GM19035 (cell line): ENCODE measurements around the gene TAB3.

Experiments used
- ATAC-seq: cut with Tn5 transposase; IDR thresholded peaks from one replicate; pipeline ENCODE4 v1.9.1; 2021; ENCODE audit not compliant: unreplicated experiment

The TAB3 gene, protein sequence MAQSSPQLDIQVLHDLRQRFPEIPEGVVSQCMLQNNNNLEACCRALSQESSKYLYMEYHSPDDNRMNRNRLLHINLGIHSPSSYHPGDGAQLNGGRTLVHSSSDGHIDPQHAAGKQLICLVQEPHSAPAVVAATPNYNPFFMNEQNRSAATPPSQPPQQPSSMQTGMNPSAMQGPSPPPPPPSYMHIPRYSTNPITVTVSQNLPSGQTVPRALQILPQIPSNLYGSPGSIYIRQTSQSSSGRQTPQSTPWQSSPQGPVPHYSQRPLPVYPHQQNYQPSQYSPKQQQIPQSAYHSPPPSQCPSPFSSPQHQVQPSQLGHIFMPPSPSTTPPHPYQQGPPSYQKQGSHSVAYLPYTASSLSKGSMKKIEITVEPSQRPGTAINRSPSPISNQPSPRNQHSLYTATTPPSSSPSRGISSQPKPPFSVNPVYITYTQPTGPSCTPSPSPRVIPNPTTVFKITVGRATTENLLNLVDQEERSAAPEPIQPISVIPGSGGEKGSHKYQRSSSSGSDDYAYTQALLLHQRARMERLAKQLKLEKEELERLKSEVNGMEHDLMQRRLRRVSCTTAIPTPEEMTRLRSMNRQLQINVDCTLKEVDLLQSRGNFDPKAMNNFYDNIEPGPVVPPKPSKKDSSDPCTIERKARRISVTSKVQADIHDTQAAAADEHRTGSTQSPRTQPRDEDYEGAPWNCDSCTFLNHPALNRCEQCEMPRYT

DNA sequence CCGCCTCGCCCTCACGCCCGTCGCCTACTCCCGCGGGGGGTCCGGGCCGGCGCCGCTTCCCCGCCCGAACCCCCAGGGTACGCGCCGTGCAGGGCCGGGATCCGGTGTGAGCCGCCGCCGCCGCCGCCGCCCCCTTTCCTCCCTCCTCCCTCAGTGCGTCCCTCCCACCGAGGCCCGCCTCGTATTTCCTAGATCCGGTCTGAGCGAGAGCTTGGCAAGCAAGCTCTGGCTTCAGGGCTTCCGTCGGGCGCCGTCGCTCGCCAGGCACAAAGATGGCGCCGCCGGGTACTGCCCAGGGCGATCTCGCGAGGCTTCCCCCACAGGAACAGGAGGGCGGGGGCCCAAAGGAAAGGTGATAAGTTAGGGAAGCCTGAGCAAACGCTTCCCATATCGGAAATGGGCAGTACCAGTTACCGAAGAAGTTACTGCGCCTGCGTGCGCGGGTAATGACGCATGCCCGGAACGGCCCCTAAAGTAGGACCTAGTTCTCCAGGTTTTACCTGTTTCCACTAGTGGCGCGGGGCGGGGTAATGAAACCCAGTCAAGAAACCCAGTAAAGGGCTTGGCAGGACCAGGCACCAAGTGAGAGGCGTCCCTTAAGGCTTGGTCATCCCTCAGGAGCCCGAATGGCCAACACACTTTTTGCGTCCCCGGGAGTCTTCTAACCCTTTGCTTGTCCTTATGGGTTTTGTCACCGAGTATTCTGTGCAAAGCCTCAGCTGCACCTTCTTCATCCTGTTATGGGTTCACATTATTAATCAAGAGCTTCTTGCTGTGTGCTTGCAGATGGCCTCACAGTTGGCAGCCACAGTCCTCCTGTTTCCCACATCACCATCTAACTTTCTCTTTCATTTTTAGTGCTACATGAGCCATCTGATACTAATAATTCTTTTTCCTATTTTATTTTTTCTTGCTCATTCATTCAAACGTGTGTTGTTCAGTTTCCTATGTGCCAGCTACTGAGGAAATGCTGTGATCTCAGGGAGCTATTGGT, at the start of gene TAB3:
TSS of gene TAB3 (minus strand) at position 108 of the 994 bp plus-strand sequence. CDS start 29,666 bp downstream, outside the sequence.
- ATAC-seq: peak; percentile 92

DNA sequence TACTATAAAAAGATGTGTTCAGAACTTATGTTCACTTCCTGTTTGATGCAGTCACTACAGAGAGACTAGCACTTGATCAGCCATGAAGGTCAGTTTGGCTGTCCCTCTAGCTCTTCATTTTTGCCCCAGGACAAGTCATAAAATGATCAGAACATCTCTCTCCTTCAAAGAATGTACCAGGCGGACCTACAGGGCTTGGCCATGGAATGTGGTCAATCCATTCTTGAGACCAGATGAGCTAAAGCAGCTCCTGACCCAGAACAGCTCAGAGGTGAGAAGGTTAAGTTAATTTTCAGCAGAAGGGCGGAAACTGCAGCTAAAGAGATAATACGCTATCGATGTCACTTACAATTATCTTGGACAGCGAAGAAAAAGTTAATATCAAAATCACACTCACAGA, 49.2 kb upstream of the TAB3 start:
- ATAC-seq: no peak

DNA sequence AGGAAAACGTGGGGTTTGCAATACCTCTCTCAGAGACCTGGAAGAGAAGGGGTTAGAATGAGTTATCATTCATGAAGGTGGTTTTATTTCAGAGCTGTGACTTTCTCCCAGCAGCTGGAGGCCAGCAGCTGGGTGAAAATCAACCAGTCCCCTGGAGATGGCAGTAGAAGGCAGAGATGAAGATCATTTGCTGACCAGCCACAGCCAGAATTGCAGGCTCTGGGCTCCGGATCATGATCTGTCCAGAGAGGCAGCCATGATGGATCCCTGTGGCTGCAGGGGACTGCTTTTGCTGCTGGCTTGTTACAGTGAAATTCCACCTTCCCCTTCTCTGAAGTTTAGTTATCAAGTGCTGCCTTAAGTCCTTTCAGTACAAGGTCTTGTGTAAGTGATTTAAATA, 46.9 kb upstream of the TAB3 start:
- ATAC-seq: no peak

DNA sequence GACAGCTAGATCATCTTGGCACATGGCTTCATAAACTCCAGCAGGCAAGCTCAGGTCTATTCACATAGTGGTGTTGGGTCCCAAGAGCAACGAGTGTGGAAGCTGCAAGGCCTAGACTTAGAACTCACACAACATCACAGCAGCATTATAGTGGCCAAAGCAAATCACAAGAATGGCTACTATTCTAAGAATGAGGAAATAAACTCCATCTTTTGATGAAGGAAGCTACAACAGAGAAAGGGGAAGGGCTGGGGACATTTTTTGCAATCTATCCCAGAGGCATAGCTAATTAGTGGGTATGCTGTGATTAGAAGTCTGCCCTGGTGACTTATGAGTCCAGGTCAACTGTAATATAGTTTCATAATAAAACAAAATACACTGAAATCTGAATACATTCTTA, 42.9 kb upstream of the TAB3 start:
- ATAC-seq: no peak

DNA sequence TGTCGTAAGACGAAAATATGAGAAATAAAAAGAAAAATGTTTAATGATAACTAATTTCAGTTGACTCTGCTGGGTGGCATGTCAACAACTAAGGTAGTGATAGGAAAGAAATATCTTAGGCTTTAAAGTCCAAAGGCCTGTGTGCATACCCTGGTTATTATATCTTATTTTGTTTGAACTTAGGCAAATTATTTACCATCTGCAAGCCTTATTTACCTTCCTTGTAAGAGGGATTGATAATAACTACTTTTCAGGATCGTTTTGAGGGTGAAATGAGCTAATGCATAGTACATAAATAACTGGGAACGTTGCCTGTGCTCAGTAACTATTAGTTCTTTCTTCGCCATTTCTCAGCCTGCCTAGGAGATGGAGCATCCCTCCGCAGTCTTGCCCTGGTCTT, 41.6 kb upstream of the TAB3 start:
- ATAC-seq: no peak

DNA sequence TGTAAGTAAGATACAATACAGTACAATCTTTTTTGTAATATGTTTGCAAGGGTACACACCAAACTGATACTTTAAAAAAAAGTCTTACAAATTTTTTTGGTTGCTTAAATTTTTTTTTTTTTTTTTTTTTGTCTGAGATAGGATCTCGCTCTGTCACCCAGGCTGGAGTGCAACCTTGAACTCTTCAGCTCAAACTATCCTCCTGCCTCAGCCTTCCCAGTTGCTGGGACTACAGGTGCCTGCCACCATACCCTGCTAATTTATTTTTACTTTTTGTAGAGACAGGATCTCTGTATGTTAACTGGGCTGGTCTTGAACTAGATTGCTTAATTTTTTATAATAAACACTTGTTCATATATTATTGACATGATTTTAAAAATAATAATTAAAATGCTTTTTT, 41.1 kb upstream of the TAB3 start:
- no peak for ATAC-seq

DNA sequence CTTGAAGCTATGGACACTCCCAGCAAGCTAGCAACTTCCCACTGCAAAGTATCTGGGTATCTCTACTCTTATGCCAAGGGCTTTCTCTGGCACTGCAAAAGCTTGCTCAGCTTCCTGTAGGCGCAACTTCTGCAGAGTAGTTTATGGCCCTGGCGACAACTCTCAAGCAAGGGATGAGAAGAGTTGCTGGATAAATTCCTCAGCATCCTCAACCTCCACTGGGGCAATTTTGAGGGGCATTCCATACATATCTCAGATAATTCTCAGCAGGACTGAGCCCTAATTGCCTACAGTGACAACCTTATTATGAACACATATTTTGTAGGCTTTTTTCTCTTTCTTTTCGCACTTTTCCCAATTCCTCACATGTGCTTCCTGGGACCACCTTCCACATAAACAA, 31.2 kb upstream of the TAB3 start:
- no peak for ATAC-seq

DNA sequence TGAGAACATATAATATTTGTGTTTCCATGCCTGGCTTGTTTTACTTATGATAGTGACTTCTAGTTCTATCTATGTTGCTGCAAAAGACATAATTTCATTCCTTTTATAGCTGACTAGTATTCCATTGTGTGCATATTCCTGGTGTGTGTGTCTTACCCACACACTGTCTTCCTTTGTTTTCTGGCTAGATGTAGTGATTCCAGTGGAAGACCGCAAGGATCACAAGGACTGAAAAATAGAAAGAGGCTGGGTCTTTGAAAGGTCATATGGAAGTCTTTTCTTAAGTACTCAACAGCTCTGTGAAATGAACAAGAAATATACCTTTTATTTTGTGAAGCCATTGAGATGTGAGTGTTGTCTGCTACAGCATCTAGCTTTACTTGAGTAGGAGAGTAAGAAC, 29.4 kb upstream of the TAB3 start:
- no peak for ATAC-seq

DNA sequence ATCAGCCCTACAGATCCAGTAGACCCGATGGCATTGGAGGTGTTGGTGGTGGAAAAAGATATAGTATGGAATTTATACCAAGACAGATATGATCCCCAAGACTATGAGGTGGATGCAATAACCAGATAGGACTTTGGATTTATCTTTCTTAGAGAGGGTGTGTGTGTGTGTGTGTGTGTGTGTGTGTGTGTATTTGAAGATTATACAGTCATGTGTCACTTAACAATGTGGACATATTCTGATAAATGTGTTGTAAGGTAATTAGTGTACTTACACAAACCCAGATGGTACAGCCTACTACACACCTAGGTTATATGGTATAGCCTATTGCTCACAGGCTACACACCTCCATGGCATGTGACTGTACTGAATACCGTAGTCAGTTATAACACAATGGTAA, 24.4 kb upstream of the TAB3 start:
- ATAC-seq: no peak

DNA sequence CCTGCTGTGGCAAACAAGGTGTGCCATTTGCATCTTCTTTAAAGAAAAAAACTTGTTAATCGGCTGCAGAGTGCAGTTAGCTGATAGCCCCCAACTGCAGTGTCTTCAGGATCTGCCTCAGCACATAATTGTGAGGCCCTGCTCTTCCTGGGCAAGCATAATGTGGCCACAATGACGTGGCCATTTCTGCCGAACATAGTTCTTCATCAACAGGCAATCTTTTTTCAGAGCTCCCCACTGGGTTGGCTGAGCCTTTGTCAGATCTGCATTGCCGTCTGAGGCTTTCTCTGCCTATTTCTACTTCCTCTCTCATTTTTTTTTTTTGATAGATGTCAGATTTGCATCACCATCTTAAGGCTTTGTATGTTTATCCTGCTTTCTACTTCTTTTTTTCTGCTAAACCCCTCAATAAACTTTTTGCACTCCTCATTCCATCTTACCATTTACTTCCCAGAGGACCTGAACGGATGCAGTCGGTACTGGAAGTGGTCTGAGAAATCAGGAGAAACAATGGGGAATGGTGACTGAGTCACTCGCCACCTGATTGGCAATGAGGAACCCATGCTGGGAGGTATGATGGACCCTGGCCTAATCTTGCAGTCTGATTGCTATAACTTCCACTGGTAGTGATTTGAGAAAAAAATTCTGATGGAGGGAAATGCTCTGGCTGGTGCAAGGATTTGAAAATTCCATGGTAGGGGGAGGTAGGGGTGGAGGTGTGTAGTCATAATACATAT, 21.2 kb upstream of the TAB3 start:
- no peak for ATAC-seq

DNA sequence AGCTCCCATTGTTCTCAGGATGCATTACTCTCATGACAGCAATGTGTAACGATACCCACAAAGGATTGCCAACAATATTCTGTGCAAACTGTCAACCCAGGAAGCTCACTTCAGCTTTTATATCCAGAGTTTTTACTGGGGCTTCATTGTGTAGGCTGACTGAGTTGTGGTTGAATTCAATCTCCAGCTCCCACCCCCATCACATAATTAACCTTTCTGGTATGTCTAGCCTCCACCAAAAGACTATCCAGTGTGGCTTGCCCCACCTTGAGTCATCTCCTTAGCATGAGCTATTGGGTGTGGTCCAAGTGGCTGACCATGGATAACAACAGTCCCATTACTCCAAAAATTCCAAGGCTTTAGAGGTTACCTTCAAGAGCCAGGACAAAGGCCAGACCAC, 17.7 kb upstream of the TAB3 start:
- no peak for ATAC-seq

DNA sequence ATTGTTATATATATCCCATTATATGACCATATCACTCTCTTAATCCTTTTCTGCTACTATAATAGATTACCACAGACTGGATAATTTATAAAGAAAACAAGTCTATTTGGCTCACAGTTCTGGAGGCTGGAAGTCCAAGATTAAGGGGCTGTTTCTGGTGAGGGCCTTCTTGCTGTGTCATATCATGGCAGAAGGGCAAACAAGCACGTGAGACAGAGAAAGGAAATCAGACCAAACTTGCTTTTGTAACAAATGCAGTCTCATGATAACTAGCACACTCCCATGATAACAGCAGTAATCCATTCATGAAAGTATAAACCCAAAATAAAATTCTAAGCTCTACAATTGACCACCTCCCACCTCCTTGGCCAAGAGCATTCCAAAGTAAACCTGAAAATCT, 16.3 kb upstream of the TAB3 start:
- ATAC-seq: no peak

DNA sequence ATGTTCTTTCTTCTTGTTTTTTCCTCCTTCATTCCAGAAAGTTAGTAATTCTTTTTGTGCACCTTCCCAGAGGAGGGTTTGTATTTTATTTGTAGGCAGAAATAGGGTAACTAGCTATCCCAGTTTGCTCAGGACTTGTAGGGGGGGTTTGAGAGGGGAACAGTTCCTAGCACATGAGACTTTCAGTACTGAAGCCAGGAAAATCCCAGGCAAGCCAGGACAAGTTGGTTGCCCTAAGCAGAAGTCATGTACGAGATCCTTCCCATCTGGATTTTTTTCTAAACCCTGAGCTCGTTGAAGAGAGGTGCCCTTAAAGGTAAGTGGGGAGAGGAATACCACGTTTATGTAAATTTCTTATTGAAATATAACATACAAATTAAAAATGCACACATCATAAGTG, 15.6 kb upstream of the TAB3 start:
- no peak for ATAC-seq

DNA sequence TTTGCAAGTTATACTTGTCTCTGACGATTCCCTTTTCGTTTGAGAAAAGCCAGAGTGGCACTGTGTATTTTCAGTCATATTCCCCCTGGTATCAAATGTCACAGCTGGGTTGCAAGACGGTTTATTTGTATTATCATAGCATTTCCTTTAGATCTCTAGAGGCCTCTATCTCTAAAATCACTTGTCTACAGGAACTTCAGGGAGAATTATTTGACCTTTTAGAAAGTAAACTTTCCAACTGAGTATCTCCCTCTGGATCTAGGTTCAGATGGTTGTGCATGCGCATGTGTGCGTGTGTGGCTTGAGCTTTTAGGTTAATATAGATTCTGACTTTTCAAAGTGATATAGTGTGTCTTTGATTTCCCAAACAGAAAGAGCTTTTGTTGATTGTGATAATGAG, 15.1 kb upstream of the TAB3 start:
- no peak for ATAC-seq

DNA sequence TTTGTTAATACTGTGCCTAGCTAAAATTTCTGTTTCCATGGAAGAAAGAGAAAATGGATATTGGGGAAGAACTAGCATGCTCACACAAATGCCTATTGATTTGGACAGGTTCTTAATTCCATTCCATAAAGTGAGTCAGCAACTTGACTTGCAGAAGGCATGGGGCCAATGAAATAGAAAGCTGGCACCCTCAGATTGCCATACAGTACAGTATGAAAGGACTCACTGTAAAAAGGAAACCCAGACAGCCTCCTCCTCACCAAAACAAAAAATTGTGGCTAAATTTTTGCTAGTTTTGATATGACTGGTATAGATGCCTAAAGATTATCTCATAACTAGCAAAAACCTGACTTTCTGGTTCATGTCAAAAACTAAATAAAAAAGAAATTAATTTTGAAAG, 11.2 kb upstream of the TAB3 start:
- no peak for ATAC-seq

DNA sequence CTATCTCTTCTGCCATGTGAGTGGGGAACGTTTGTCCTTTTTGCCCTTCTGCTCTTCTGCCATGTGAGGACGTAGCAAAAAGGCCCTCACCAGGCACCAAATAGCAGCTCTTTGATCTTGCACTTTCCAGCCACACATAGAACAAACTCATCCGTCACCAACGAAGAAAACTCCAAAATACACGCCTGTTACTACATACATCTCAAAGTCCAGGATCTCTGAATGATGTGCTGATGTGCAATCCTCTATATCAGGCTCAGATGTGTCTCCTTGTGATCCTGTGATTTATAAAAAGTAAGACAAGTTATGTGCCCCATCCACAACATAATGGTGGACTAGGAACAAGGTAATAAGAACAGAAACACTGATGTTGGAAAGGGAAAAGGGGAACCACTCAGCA, 9.8 kb upstream of the TAB3 start:
- ATAC-seq: no peak

DNA sequence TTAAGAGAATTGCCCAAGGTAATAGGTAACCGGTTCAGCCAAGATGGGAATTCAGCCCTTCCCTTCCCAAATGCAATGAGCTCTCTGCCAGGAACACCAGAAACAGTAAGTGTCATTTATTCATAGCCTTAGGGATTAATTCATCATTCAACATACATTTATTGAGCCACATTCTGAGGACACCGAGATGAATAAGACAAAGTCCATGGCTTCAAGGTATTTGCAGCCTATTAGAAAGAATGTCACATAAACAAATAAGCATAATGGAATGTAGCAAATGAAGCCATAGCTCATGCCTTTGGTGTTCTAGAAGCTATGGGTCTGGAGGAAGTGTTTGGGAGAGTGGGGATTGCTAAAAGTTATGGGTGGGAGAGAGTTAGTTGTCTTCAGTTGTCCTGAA, 6.3 kb upstream of the TAB3 start:
- no peak for ATAC-seq

DNA sequence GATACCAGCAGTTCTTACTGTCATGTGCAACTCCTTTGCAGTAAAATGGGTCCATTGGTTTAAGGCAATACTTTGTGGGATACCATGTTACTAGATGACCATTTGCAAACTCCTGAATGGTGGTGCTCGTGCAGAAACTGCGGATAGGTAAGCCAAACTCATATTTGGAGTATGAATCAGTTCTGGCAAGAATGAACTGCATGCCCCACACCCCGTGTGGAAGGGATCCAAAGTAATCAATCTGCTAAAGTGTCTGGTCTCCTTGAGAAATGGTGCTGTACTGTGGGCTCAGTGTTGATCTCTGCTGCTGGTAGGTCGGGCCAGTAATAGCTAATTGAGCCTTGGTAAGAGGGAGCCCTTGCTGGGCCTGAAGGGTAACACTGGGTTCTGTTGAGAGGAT, 4.2 kb upstream of the TAB3 start:
- ATAC-seq: no peak

DNA sequence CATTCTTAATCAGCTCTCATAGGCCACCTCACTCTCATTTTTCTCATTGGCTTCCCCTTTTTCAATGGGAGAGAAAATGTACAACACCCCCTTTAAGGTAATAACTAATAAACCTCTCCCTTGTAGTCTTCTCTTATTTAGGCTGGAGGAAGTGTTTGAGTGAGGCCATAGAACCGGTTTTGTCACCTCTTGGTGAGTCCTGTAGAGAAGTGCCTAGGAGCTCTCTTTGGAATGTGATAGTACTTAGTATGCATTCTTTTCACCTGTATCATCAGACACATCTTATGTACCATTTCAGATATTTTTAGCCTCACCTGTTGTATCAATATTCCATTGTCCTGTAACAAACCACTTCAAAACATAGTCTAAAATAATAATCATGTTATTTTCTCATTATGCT, 3.5 kb upstream of the TAB3 start:
- no peak for ATAC-seq

DNA sequence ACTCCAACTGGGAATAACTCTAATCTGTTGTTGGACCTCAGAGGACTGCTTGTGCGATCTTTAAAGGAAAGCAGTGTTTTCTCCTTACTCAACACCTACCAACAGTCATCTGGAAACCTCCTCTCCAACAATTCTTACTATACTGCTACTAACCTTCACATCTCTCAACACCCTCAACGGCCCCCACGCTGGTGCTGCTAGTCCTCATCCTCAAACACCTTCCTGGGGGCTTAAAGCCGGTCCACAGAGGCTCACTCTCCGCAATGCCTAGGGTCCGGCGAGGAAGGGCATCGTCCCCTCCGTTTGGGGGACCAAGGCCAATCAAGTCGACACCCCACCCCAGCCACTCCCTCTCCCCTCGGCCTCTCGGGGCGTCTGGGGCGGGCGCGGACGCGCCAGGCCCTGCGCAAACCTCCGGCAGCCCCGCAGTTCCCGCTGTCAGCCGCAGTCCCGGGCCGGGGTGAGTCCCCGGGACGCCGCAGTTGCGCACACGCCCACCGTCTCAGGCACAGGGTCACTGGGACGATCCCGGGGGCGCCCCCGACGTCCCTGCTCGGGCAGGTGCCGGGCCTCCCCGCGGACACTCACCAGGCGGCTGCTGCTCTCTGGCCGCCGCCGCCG, 418 bp downstream of the TAB3 start:
- ATAC-seq: peak; percentile 33
